HepG2 (cell line): ENCODE results near the gene CENPO. TPM values are rescaled to one million over a fixed set of nuclear protein-coding genes. Genes with fewer than 3 reads are reported as not detected.

Experiments used
- ATF6 ChIP-seq: sonication (generic); formaldehyde crosslinking; conservative IDR thresholded peaks from 2 replicates; pipeline ENCODE4 v1.4.0; 2020; ENCODE audit warnings: missing genetic modification reagents
- CBX1 ChIP-seq: IDR thresholded peaks from one replicate; pipeline ENCODE4 v1.6.1; 2016; ENCODE audit warnings: antibody characterized with exemption, low read depth
- CHD4 ChIP-seq: fragments of 200-600 bp; sonication (generic); IDR thresholded peaks from 2 replicates; pipeline ENCODE4 v1.7.0; 2017; ENCODE audit warnings: mild to moderate bottlenecking, low read length, borderline replicate concordance
- JUN ChIP-seq: sonication (generic); formaldehyde crosslinking; IDR thresholded peaks from 2 replicates; pipeline ENCODE4 v1.4.0; 2020; ENCODE audit warnings: mild to moderate bottlenecking, missing genetic modification reagents
- MLXIP ChIP-seq: sonication (generic); formaldehyde crosslinking; IDR thresholded peaks from 2 replicates; pipeline ENCODE4 v1.9.0; 2021; ENCODE audit warnings: missing genetic modification reagents, borderline replicate concordance
- NFKBIZ ChIP-seq: IDR thresholded peaks from 2 replicates; pipeline ENCODE4 v1.6.1; 2018; ENCODE audit warnings: missing genetic modification reagents, missing compliant biosample characterization
- ONECUT2 ChIP-seq: sonication (generic); formaldehyde crosslinking; IDR thresholded peaks from 2 replicates; pipeline ENCODE4 v1.4.0; 2020; ENCODE audit warnings: missing genetic modification reagents
- PAX8 ChIP-seq: sonication (generic); formaldehyde crosslinking; IDR thresholded peaks from 2 replicates; pipeline ENCODE4 v1.8.0; 2022; ENCODE audit warnings: mild to moderate bottlenecking, missing genetic modification reagents, borderline replicate concordance
- RBM22 ChIP-seq: fragments of 200-400 bp; formaldehyde crosslinking; optimal IDR thresholded peaks from 2 replicates; pipeline ENCODE3; 2017; ENCODE audit warnings: mild to moderate bottlenecking, low read length, moderate library complexity
- YY1 ChIP-seq: IDR thresholded peaks from 2 replicates; pipeline ENCODE4 v1.6.1; 2011; ENCODE audit warnings: low read length, low read depth, moderate library complexity, mild to moderate bottlenecking; ENCODE audit not compliant: insufficient read depth, insufficient replicate concordance
- ZNF121 ChIP-seq: sonication (generic); formaldehyde crosslinking; IDR thresholded peaks from 2 replicates; pipeline ENCODE4 v1.5.0; 2020; ENCODE audit warnings: mild to moderate bottlenecking, missing genetic modification reagents
- ZNF225 ChIP-seq: sonication (generic); formaldehyde crosslinking; IDR thresholded peaks from 2 replicates; pipeline ENCODE4 v1.4.0; 2020; ENCODE audit warnings: mild to moderate bottlenecking, missing genetic modification reagents
- ZNF274 ChIP-seq: sonication (generic); formaldehyde crosslinking; IDR thresholded peaks from 2 replicates; pipeline ENCODE4 v1.5.1; 2020; ENCODE audit warnings: mild to moderate bottlenecking, missing genetic modification reagents
- ZNF407 ChIP-seq: sonication (generic); formaldehyde crosslinking; IDR thresholded peaks from one replicate; pipeline ENCODE4 v1.5.1; 2020; ENCODE audit warnings: mild to moderate bottlenecking, missing genetic modification reagents; ENCODE audit errors: not compliant biosample characterization
- ZNF598 ChIP-seq: sonication (generic); formaldehyde crosslinking; IDR thresholded peaks from 2 replicates; pipeline ENCODE4 v1.5.1; 2020; ENCODE audit warnings: mild to moderate bottlenecking, missing genetic modification reagents, borderline replicate concordance
- polyA plus RNA-seq, 8 experiments: library from polyadenylated mRNA; depleted of rRNA in 3 of 8; stranded (reverse) in 7 of 8; unstranded in 1 of 8; fragments of >200 nt; fragmentation: Illumina TruSeq in 4 of 8; extraction: Trizol in 4 of 8; gene quantifications; 2 replicates each; pipeline versions ENCODE4 v1.2.1 to v1.2.3, GENCODE V29; 2011 to 2016; ENCODE audit warnings: low read depth in 4 of 8, missing spikeins in 1 of 8, mixed read lengths in 1 of 8; ENCODE audit not compliant: insufficient read depth in 1 of 8
- total RNA-seq, 5 experiments: library from RNA; depleted of rRNA; stranded (reverse); fragments of >200 nt; fragmentation: Illumina TruSeq; extraction: Trizol; gene quantifications; 2 replicates each; pipeline ENCODE4 v1.2.3, GENCODE V29; 2016; ENCODE audit warnings: low read depth in 1 of 5

Gene CENPO
- total and polyA plus RNA-seq, 2 of the 13 experiments (the other 11 are each of a cell fraction or from before 2014, with no cell fraction given): 19.7 to 35.5 TPM

- TF ChIP-seq ZNF407 (CRISPR knock-in tag) (peak; percentile 65), NFKBIZ (peak; percentile 20; the same call in 1 of the 2 replicates), RBM22 (no peak), ZNF274 (CRISPR knock-in tag) (peak; percentile 85; the same call in 1 of the 2 replicates), CHD4 (no peak), PAX8 (peak; percentile 79), ATF6 (CRISPR knock-in tag) (peak; percentile 58; the same call in 1 of the 2 replicates), ZNF225 (CRISPR knock-in tag) (peak; percentile 57; the same call in 1 of the 2 replicates), ONECUT2 (CRISPR knock-in tag) (no peak; the same call in 1 of the 2 replicates), CBX1 (peak; percentile 29), ZNF121 (CRISPR knock-in tag) (peak; percentile 16; the same call in 1 of the 2 replicates), ZNF598 (CRISPR knock-in tag) (peak; percentile 96), JUN (CRISPR knock-in tag) (no peak), YY1 (peak; percentile 100), MLXIP (CRISPR knock-in tag) (no peak)
Observed at GRCh38 chr2:24792874-24793760, at the start of gene CENPO, which contains the start of gene PTRHD1 (continued).
